HFFc6 (cell line): Measurements from ENCODE around the gene NEMF. TPM values are rescaled to one million over a fixed set of nuclear protein-coding genes. Genes with fewer than 3 reads are reported as not detected.
A peak's percentile ranks its signal among the peaks of the same experiment; 100 is the strongest.
"Not testable (repeated sequence)": the region's sequence is repeated elsewhere in the genome, so short reads cannot be mapped to it uniquely, and the experiment has no call there.

Experiments
- DNase-seq: peaks from one replicate; pipeline ENCODE4 v3.0.0-alpha.2; 2018
- H3K27ac Mint-ChIP-seq: 2 replicates; pipeline ENCODE4 v1.8.0; 2020; ENCODE audit warnings: mild to moderate bottlenecking, mixed read lengths
- H3K27me3 Mint-ChIP-seq: 2 replicates; pipeline ENCODE4 v1.8.0; 2021; ENCODE audit warnings: mild to moderate bottlenecking, moderate library complexity, mixed read lengths; ENCODE audit not compliant: insufficient read depth
- H3K36me3 Mint-ChIP-seq: 2 replicates; pipeline ENCODE4 v1.8.0; 2021; ENCODE audit warnings: low read depth, mixed read lengths
- H3K4me1 Mint-ChIP-seq: 2 replicates; pipeline ENCODE4 v1.8.0; 2020; ENCODE audit warnings: low read depth, mixed read lengths
- H3K4me3 Mint-ChIP-seq: 2 replicates; pipeline ENCODE4 v1.8.0; 2020; ENCODE audit warnings: mild to moderate bottlenecking, moderate library complexity, mixed read lengths
- H3K9me3 Mint-ChIP-seq: 2 replicates; pipeline ENCODE4 v1.8.0; 2020; ENCODE audit warnings: mild to moderate bottlenecking, mixed read lengths
- CTCF ChIP-seq: fragments of 200-600 bp; sonication (generic); IDR thresholded peaks from 2 replicates; pipeline ENCODE4 v1.5.0; 2021; ENCODE audit warnings: antibody characterized with exemption, mild to moderate bottlenecking
- total RNA-seq, 6 experiments: library from RNA; stranded (reverse); fragmentation: NEBNext Ultra II Directional; extraction: Animal tissue kit (Norgen Biotek cat#: 25700); gene quantifications; 2 replicates in 1 of 6; 3 replicates in 5 of 6; pipeline ENCODE4 v1.2.3, GENCODE V29; 2021

The NEMF gene
- total RNA-seq, 6 experiments from 2014 or later: 55.5 to 69.7 (median 56.9) TPM

GRCh38 chr14:49820176-49820575, 32.4 kb downstream of the NEMF start:
- H3K4me3 Mint-ChIP-seq: no peak overlapping the region
- no peak for TF ChIP-seq CTCF
- H3K36me3 Mint-ChIP-seq: peaks cover 60% of the 10 kb centered on the region
- DNase-seq: no peak
- peaks cover 5% of the 10 kb centered on the region; the same call in 1 of the 2 replicates for H3K9me3 Mint-ChIP-seq
- H3K27ac Mint-ChIP-seq: no peak overlapping the region
- H3K4me1 Mint-ChIP-seq: no peaks in the 10 kb centered on the region
- no peaks in the 10 kb centered on the region; the same call in 1 of the 2 replicates for H3K27me3 Mint-ChIP-seq

- TF ChIP-seq CTCF: no peak
- DNase-seq: no peak
- peaks cover 5% of the 10 kb centered on the region; the same call in 1 of the 2 replicates for H3K9me3 Mint-ChIP-seq
- no peaks in the 10 kb centered on the region for H3K4me1 Mint-ChIP-seq
- H3K4me3 Mint-ChIP-seq: no peak overlapping the region
- peaks cover 72% of the 10 kb centered on the region for H3K36me3 Mint-ChIP-seq
- H3K27ac Mint-ChIP-seq: no peak overlapping the region
- H3K27me3 Mint-ChIP-seq: no peaks in the 10 kb centered on the region; the same call in 1 of the 2 replicates
Observed at GRCh38 chr14:49816844-49817243, 35.7 kb downstream of the NEMF start.

GRCh38 chr14:49816118-49816517, 36.5 kb downstream of the NEMF start:
- H3K4me1 Mint-ChIP-seq, H3K9me3 Mint-ChIP-seq, H3K4me3 Mint-ChIP-seq, H3K27me3 Mint-ChIP-seq, H3K27ac Mint-ChIP-seq, DNase-seq: not testable (repeated sequence)
- peaks cover 80% of the 10 kb centered on the region for H3K36me3 Mint-ChIP-seq

- no peak for DNase-seq
- H3K27me3 Mint-ChIP-seq: 0 out of 2 replicates have a peak, but pooled peaks cover 2% of the 10 kb centered on the region
- H3K4me1 Mint-ChIP-seq: no peaks in the 10 kb centered on the region
- H3K9me3 Mint-ChIP-seq: no peaks in the 10 kb centered on the region
- no peak overlapping the region for H3K4me3 Mint-ChIP-seq
- no peak overlapping the region for H3K27ac Mint-ChIP-seq
- no peak for TF ChIP-seq CTCF
- H3K36me3 Mint-ChIP-seq: peaks cover 53% of the 10 kb centered on the region
Observed at GRCh38 chr14:49808780-49809179, 43.8 kb downstream of the NEMF start.

GRCh38 chr14:49796025-49796424, 56.6 kb downstream of the NEMF start:
- TF ChIP-seq CTCF: no peak
- Mint-ChIP-seq H3K4me1 (peaks cover 14% of the 10 kb centered on the region), H3K27ac (peak overlapping the region; percentile 62), H3K36me3 (peaks cover 36% of the 10 kb centered on the region), H3K9me3 (no peaks in the 10 kb centered on the region), H3K27me3 (no peaks in the 10 kb centered on the region), H3K4me3 (no peak overlapping the region)
- DNase-seq: no peak

GRCh38 chr14:49792618-49793017, 60.0 kb downstream of the NEMF start:
- no peaks in the 10 kb centered on the region for H3K27me3 Mint-ChIP-seq
- peaks cover 14% of the 10 kb centered on the region for H3K4me1 Mint-ChIP-seq
- H3K4me3 Mint-ChIP-seq: no peak overlapping the region
- no peak for DNase-seq
- no peak overlapping the region for H3K27ac Mint-ChIP-seq
- H3K9me3 Mint-ChIP-seq: no peaks in the 10 kb centered on the region
- TF ChIP-seq CTCF: no peak
- H3K36me3 Mint-ChIP-seq: peaks cover 41% of the 10 kb centered on the region
